DOHH2 (cell line): ENCODE results near the gene CFAP77.

Source experiments
- H3F3A ChIP-seq: fragments of 200-600 bp; sonication (generic), shearing (Covaris generic); 2 replicates; pipeline ENCODE4 v1.6.0; 2016; ENCODE audit warnings: antibody characterized with exemption, mild to moderate bottlenecking; ENCODE audit not compliant: control insufficient read depth, insufficient read depth
- H3K27ac ChIP-seq: fragments of 200-600 bp; sonication (generic); 2 replicates; pipeline ENCODE4 v1.5.1; 2014; ENCODE audit warnings: low read depth, mild to moderate bottlenecking, low read length, moderate library complexity
- H3K27me3 ChIP-seq: fragments of 200-600 bp; sonication (generic); 2 replicates; pipeline ENCODE4 v1.6.1; 2014; ENCODE audit warnings: mild to moderate bottlenecking, low read length, mixed read lengths; ENCODE audit not compliant: control insufficient read depth
- H3K36me3 ChIP-seq: fragments of 200-600 bp; sonication (generic); 2 replicates; pipeline ENCODE4 v1.6.1; 2014; ENCODE audit warnings: mild to moderate bottlenecking, low read length, moderate library complexity, mixed read lengths; ENCODE audit not compliant: control insufficient read depth
- H3K4me1 ChIP-seq: fragments of 200-600 bp; sonication (generic); 2 replicates; pipeline ENCODE4 v1.6.1; 2014; ENCODE audit warnings: mild to moderate bottlenecking, low read length, mixed read lengths; ENCODE audit not compliant: control insufficient read depth
- H3K4me2 ChIP-seq: fragments of 200-600 bp; sonication (generic); 2 replicates; pipeline ENCODE4 v1.6.0; 2014; ENCODE audit warnings: mild to moderate bottlenecking, low read length, moderate library complexity
- H3K4me3 ChIP-seq: fragments of 200-600 bp; sonication (generic); 2 replicates; pipeline ENCODE4 v1.5.1; 2014; ENCODE audit warnings: mild to moderate bottlenecking, low read length, mixed read lengths
- H3K79me2 ChIP-seq: fragments of 200-600 bp; sonication (generic); 2 replicates; pipeline ENCODE4 v1.6.1; 2014; ENCODE audit warnings: mild to moderate bottlenecking, low read length, mixed read lengths; ENCODE audit not compliant: control insufficient read depth
- H3K9me2 ChIP-seq: fragments of 200-600 bp; sonication (generic); replicated peaks from 2 replicates; pipeline ENCODE4 v1.6.1; 2014; ENCODE audit warnings: mild to moderate bottlenecking, low read length, mixed read lengths; ENCODE audit not compliant: control insufficient read depth
- H3K9me3 ChIP-seq: fragments of 200-600 bp; sonication (generic); 2 replicates; pipeline ENCODE4 v1.6.1; 2014; ENCODE audit warnings: antibody characterized with exemption, low read length, mixed read lengths; ENCODE audit not compliant: control insufficient read depth, insufficient read depth
- H4K20me1 ChIP-seq: fragments of 200-600 bp; sonication (generic); 2 replicates; pipeline ENCODE4 v1.6.0; 2014; ENCODE audit warnings: low read depth, mild to moderate bottlenecking, antibody characterized with exemption, low read length, moderate library complexity; ENCODE audit not compliant: control insufficient read depth, insufficient read depth
- EZH2phosphoT487 ChIP-seq: fragments of 200-600 bp; sonication (generic); IDR thresholded peaks from 2 replicates; pipeline ENCODE4 v1.6.1; 2017; ENCODE audit warnings: borderline replicate concordance, mild to moderate bottlenecking, antibody characterized with exemption, low read length, moderate library complexity, mixed read lengths
- TF ChIP-seq, protein P1 (sequence below): fragments of 200-600 bp; sonication (generic); IDR thresholded peaks from one replicate; pipeline ENCODE4 v1.5.1; 2014; ENCODE audit warnings: antibody characterized with exemption, mild to moderate bottlenecking, low read depth, low read length; ENCODE audit not compliant: poor library complexity, severe bottlenecking

Gene CFAP77

DNA sequence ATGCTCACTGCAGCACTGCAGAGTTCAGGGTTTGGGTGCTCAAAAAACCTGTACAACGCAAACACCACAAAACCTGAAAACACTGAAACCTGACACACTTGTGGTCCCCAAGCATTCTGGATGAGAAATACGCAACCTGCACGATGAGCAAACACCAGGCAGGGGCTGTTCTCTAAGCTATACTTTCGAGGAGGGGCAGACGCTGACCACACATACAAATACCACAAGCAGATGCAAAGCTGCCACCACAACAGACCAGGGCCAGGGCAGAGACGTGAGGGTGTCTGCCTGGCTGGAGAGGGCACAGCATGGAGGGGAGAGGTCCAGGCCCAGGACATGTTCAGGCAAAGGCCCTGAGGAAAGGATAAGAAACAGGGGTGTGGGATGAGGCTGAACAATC lies 195.4 kb downstream of the CFAP77 start:
- Histone ChIP-seq H3K9me3 (no peaks in the 10 kb centered on the region), H3K4me1 (no peaks in the 10 kb centered on the region), H3K4me2 (no peak overlapping the region), H3K36me3 (peaks cover 60% of the 10 kb centered on the region), H3K4me3 (no peak overlapping the region), H3K79me2 (no peaks in the 10 kb centered on the region), H3K27ac (no peak overlapping the region), H3K9me2 (no peaks in the 10 kb centered on the region), H4K20me1 (no peaks in the 10 kb centered on the region), H3F3A (no peaks in the 10 kb centered on the region), H3K27me3 (no peaks in the 10 kb centered on the region)
- no peak for TF ChIP-seq EZH2phosphoT487
- TF ChIP-seq, protein P1, sequence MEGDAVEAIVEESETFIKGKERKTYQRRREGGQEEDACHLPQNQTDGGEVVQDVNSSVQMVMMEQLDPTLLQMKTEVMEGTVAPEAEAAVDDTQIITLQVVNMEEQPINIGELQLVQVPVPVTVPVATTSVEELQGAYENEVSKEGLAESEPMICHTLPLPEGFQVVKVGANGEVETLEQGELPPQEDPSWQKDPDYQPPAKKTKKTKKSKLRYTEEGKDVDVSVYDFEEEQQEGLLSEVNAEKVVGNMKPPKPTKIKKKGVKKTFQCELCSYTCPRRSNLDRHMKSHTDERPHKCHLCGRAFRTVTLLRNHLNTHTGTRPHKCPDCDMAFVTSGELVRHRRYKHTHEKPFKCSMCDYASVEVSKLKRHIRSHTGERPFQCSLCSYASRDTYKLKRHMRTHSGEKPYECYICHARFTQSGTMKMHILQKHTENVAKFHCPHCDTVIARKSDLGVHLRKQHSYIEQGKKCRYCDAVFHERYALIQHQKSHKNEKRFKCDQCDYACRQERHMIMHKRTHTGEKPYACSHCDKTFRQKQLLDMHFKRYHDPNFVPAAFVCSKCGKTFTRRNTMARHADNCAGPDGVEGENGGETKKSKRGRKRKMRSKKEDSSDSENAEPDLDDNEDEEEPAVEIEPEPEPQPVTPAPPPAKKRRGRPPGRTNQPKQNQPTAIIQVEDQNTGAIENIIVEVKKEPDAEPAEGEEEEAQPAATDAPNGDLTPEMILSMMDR, result no peak

DNA sequence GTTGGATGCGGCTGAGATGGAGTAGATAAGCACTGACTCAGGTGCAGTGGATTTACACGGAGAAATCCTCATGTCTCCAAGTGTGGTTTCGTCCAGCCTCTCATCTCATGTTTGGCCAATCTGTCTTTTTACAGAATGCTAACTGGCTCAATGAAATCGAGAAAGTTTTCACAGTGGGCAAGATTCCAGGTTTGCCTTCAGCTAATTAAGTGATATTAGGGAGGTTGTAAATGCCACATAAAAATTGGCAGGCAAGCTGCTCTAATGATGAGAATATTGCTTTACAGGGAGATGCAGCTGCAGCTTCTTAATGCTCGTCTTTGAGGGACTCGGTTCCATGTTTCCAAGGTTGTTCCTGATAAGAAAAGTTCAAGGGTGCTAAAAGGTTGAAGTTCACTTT lies 196.1 kb downstream of the CFAP77 start:
- Histone ChIP-seq H3K27ac (no peak overlapping the region), H3K9me3 (no peaks in the 10 kb centered on the region), H3K4me2 (no peak overlapping the region), H3K4me3 (no peak overlapping the region), H3K9me2 (no peaks in the 10 kb centered on the region), H3F3A (no peaks in the 10 kb centered on the region), H3K36me3 (peaks cover 61% of the 10 kb centered on the region), H4K20me1 (no peaks in the 10 kb centered on the region), H3K4me1 (no peaks in the 10 kb centered on the region), H3K79me2 (no peaks in the 10 kb centered on the region), H3K27me3 (no peaks in the 10 kb centered on the region)
- TF ChIP-seq, protein P1, result no peak
- no peak for TF ChIP-seq EZH2phosphoT487

DNA sequence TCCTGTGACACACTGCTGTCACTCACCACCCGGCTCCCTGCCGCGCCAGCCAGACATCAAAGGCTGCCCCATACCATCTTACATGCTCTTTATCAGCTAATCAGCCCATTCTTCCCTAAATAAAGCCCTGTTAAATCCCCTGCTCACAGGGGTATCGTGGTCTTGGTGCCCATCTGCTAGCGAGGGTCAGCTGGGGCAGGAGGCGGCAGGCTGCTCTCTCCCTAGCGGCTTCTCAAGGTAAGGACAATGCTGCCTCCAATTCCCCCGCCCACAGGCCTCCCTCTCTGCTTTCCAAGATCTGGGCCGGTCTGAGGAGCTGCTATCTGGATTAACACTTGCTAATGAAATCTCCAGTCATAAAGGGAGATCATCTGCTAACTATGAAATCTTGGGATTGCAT lies 199.2 kb downstream of the CFAP77 start:
- Histone ChIP-seq H3K9me3 (no peaks in the 10 kb centered on the region), H3K79me2 (no peaks in the 10 kb centered on the region), H3K27ac (no peak overlapping the region), H3K36me3 (peaks cover 56% of the 10 kb centered on the region), H3K4me2 (no peak overlapping the region), H3K27me3 (no peaks in the 10 kb centered on the region), H3F3A (no peaks in the 10 kb centered on the region), H3K4me1 (no peaks in the 10 kb centered on the region), H3K4me3 (no peak overlapping the region), H4K20me1 (no peaks in the 10 kb centered on the region), H3K9me2 (no peaks in the 10 kb centered on the region)
- no peak for TF ChIP-seq EZH2phosphoT487
- TF ChIP-seq, protein P1, result no peak

DNA sequence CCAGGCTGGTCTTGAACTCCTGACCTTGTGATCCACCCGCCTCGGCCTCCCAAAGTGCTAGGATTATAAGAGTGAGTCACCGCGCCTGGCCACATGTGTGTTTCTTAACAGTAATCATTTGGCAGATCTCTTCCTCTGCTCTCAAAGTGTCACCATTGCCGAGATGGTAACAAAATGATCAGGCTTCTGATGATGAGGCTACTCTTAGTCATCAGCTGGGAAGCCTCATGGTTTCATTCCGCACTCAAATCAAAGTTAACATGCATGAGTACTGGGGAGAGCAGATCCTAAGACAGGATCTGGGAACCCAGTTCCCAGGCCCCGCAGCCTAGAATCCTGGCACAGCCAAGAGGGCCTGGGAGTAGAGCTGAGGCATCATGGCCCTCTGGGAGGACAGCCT lies 199.8 kb downstream of the CFAP77 start:
- Histone ChIP-seq H3K4me3 (no peak overlapping the region), H3K27me3 (no peaks in the 10 kb centered on the region), H3K4me2 (no peak overlapping the region), H3K27ac (no peak overlapping the region), H3K9me3 (no peaks in the 10 kb centered on the region), H3K9me2 (no peaks in the 10 kb centered on the region), H4K20me1 (no peaks in the 10 kb centered on the region), H3K79me2 (no peaks in the 10 kb centered on the region), H3K36me3 (peaks cover 61% of the 10 kb centered on the region), H3K4me1 (no peaks in the 10 kb centered on the region), H3F3A (no peaks in the 10 kb centered on the region)
- TF ChIP-seq, protein P1, result no peak
- no peak for TF ChIP-seq EZH2phosphoT487
